Fibroblast of the aortic adventitia (primary cell): ENCODE measurements around the gene TENM4. TPM values are rescaled to one million over a fixed set of nuclear protein-coding genes. Genes with fewer than 3 reads are reported as not detected.

Source experiments
- DNase-seq: peaks from one replicate; pipeline ENCODE4 v3.0.0-alpha.2; 2010; ENCODE audit warnings: low read depth
- H3K4me3 ChIP-seq: 2 replicates; pipeline ENCODE4 v1.5.1; 2011; ENCODE audit warnings: low read depth, mild to moderate bottlenecking, control low read depth, low read length, moderate library complexity
- total RNA-seq: library from RNA; depleted of rRNA; stranded (reverse); fragments of >200 nt; gene quantifications from 2 replicates; pipeline ENCODE4 v1.2.3, GENCODE V29; 2012; ENCODE audit warnings: low replicate concordance
- TF ChIP-seq, protein P1 (sequence below): IDR thresholded peaks from 2 replicates; pipeline ENCODE4 v1.5.1; 2011; ENCODE audit warnings: mild to moderate bottlenecking, low read length, control low read depth, inconsistent platforms; ENCODE audit not compliant: insufficient read depth

The TENM4 gene
- total RNA-seq, 1 donor, result 113 TPM

GRCh38 chr11:79404806-79405205 is 36.0 kb downstream of the TENM4 start:
- H3K4me3 ChIP-seq, result no peak overlapping the region
- no peak for DNase-seq
- TF ChIP-seq, protein P1, sequence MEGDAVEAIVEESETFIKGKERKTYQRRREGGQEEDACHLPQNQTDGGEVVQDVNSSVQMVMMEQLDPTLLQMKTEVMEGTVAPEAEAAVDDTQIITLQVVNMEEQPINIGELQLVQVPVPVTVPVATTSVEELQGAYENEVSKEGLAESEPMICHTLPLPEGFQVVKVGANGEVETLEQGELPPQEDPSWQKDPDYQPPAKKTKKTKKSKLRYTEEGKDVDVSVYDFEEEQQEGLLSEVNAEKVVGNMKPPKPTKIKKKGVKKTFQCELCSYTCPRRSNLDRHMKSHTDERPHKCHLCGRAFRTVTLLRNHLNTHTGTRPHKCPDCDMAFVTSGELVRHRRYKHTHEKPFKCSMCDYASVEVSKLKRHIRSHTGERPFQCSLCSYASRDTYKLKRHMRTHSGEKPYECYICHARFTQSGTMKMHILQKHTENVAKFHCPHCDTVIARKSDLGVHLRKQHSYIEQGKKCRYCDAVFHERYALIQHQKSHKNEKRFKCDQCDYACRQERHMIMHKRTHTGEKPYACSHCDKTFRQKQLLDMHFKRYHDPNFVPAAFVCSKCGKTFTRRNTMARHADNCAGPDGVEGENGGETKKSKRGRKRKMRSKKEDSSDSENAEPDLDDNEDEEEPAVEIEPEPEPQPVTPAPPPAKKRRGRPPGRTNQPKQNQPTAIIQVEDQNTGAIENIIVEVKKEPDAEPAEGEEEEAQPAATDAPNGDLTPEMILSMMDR, result no peak

DNA sequence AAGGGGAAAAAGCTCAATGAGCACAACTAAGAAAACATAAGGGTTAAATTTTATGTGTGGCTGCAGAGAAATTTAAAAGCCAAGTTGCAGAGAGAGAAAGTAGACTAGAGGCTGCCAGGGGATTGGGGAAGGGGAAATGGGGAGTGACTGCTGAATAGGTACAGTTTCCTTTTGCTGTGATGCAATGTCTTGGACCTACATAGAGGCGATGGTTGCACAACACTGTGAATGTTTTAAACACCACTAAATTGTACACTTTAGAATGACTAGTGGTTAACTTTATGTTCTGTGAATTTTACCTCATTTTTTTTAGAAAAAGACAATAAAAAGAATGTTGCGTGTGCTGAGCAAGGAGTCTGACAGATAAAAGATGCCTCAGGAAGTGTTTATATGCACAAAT is 36.5 kb downstream of the TENM4 start:
- TF ChIP-seq, protein P1, result no peak
- H3K4me3 ChIP-seq, result no peak overlapping the region
- DNase-seq, result peak; percentile 75

- H3K4me3 ChIP-seq, result no peak overlapping the region
- DNase-seq, result no peak
- TF ChIP-seq, protein P1, result no peak
These were observed 37.0 kb downstream of the TENM4 start for GRCh38 chr11:79403839-79404238.

DNA sequence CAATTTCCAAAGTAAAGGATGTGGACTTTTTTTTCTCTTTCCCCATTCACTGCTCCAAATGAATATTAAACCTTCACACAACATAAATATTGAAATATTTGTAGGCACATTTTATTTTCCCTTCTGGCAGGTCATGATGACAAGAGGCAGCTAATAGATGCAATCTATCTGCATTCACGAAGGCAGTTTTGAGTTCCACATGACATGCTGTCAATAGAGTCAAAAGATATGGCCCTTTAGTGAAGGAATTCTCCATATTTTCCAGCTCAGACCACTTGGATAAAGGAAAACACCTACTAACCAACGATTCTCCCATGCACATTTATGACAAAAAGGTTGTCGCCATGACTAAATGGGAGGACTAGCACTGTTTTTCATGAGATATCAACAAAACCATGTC is 37.9 kb downstream of the TENM4 start:
- DNase-seq, result no peak
- TF ChIP-seq, protein P1, result no peak
- H3K4me3 ChIP-seq, result no peak overlapping the region

DNA sequence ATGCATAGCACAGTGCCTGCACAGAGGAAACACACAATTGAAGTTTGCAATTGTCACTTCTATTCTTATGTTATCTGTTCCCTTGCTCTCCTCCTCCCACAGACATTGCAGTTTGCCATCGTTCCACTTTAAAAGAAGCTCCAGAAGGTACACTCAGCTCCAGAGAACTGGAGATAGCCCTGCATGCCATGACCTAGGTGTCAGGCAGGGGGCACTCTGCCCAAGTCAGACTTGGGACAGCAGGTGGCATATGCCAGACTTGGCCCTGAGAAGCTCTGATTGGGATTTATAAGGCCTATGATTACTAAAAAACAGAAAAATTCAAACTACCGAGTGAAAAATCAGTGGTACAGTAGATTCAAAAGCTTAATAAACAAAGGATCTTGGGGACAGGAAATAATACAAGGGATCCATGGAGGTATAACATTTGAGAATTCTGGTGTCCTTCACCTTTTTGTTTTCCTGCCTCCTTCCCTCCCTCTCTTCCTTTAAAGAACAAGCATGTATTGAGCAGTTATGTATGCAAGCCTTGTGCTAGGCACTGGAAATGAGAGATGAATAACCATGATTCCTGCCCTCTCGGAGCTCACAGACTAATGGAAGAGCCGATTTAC is 40.0 kb downstream of the TENM4 start:
- no peak overlapping the region for H3K4me3 ChIP-seq
- peak; percentile 39 for DNase-seq
- TF ChIP-seq, protein P1, result peak; percentile 79

- no peak overlapping the region for H3K4me3 ChIP-seq
- no peak for DNase-seq
- TF ChIP-seq, protein P1, result no peak
These were observed 40.6 kb downstream of the TENM4 start for GRCh38 chr11:79400206-79400605.

DNA sequence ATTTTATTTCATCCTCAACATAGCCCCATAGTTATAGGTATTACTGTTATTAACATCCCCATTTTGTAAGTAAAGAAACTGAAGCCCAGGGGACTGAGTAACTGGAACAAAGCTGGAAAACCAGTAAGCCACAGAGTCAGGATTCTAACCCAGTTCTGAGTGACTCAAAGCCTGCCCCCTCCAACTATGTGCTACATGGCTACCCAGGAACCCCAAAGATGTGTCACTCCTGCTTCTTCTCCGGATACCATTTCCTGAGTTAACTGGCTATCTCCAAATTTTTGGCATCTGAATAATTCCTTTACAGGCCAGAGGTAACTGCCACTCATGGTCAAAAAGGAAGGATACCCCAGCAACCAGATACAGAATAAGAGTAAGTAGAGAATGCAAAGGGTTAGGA is 43.6 kb downstream of the TENM4 start:
- no peak overlapping the region for H3K4me3 ChIP-seq
- TF ChIP-seq, protein P1, result no peak
- DNase-seq, result peak; percentile 11
